GM12801 (cell line): ENCODE results near the gene MMP28.

Source experiments
- CTCF ChIP-seq: IDR thresholded peaks from one replicate; pipeline ENCODE4 v1.5.1; 2011; ENCODE audit warnings: control low read depth; ENCODE audit not compliant: insufficient read length; ENCODE audit errors: extremely low read depth

Gene MMP28

GRCh38 chr17:35786941-35787432 lies 8.5 kb downstream of the MMP28 start:
- TF ChIP-seq CTCF = no peak

DNA sequence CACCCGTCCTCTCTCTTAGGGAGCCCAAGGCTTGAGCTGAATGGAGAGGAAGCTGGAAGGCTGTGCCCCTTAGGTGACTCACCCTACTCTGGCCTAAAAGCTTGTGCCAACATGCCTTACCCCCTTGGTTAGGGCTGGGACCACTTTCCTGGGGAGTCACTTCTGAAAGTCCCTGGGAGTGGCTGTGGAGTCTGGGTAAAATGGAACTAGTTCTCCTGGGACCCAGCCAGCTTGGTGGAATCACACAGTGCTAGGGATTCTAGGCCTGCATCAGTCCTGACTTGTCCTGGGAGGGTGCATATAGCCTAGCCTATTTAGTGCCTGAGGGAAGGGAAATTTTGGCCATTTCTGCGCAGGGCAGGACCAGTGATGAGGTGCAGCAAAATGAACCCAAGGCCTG lies 10.5 kb downstream of the MMP28 start:
- no peak for TF ChIP-seq CTCF

DNA sequence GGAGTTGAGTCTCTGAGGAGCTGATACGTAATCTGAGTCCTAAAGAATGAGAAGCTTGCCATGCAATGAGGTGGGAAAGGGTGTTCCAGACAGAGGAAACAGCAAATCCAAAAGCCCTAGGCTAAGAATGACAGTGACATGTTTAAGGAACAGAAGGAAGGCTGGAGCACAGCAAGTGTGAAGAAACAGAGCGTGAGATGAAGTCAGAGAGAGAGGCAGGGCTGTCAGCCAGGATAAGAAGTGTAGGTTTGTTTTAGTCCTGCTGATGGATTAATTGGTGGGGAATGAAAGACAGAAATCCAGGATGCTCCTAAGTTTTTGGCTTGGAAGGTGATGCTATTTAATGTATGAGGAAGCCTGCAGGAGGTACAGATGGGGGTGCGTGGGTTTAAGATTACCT lies 14.5 kb downstream of the MMP28 start:
- no peak for TF ChIP-seq CTCF

- TF ChIP-seq CTCF = no peak
Observed at GRCh38 chr17:35778641-35779196, 16.7 kb downstream of the MMP28 start.

GRCh38 chr17:35775583-35775982 lies 19.9 kb downstream of the MMP28 start:
- no peak for TF ChIP-seq CTCF

- no peak for TF ChIP-seq CTCF
Observed at GRCh38 chr17:35775039-35775438, 20.4 kb downstream of the MMP28 start.

DNA sequence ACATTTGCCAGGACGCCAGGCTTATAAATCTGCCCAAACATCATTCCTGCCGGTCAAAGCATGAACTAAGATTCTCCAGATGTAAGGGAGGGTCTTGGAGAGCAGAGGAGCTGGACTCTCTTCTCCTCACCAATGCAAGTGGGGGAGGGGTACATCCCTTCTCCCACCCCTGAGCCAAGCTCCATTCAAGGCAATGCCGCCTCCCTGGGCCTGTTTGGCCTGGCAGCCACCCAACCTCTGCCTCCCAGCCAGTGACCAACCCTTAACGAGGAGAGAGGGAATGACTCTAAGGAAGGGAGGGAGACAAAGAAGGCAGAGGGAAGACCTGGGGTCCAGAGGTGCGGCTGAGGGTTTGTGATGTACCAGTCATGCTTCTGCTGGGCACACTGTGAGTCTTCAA lies 20.9 kb downstream of the MMP28 start:
- no peak for TF ChIP-seq CTCF
